ENCODE data around the gene PRKCH.
"Not testable (repeated sequence)": the region's sequence is repeated elsewhere in the genome, so short reads cannot be mapped to it uniquely, and the experiment has no call there.

PRKCH gene

GRCh38 chr14:61524936-61525292, 203.5 kb downstream of the PRKCH start:
- TF ChIP-seq CTCF (IDR thresholded peaks at IDR 0.05; ENCODE audit: borderline replicate concordance, insufficient read depth, low read depth, low read length) = no peak
- no peak overlapping the region for H3K4me3 ChIP-seq (ENCODE audit: low read depth, low read length)

- H3K4me3 ChIP-seq (ENCODE audit: low read depth, low read length) = no peak overlapping the region
- no peak for TF ChIP-seq CTCF (IDR thresholded peaks at IDR 0.05; ENCODE audit: borderline replicate concordance, insufficient read depth, low read depth, low read length)
These were observed 204.1 kb downstream of the PRKCH start for GRCh38 chr14:61525293-61526011.

- H3K4me3 ChIP-seq (ENCODE audit: low read depth, low read length) = no peak overlapping the region
- TF ChIP-seq CTCF (IDR thresholded peaks at IDR 0.05; ENCODE audit: borderline replicate concordance, insufficient read depth, low read depth, low read length) = no peak
These were observed 205.3 kb downstream of the PRKCH start for GRCh38 chr14:61526405-61527312.

GRCh38 chr14:61527325-61528100, 206.1 kb downstream of the PRKCH start:
- no peak overlapping the region for H3K4me3 ChIP-seq (ENCODE audit: low read depth, low read length)

GRCh38 chr14:61528591-61529021, 207.2 kb downstream of the PRKCH start:
- no peak overlapping the region for H3K4me3 ChIP-seq (ENCODE audit: low read depth, low read length)
- TF ChIP-seq CTCF (IDR thresholded peaks at IDR 0.05; ENCODE audit: borderline replicate concordance, insufficient read depth, low read depth, low read length) = no peak

More at GRCh38 chr14:61527325-61528100, 206.1 kb downstream of the PRKCH start:
- no peak for TF ChIP-seq CTCF (IDR thresholded peaks at IDR 0.05; ENCODE audit: borderline replicate concordance, insufficient read depth, low read depth, low read length)

- H3K4me3 ChIP-seq (ENCODE audit: low read depth, low read length) = not testable (repeated sequence)
These were observed 208.0 kb downstream of the PRKCH start for GRCh38 chr14:61529360-61529759.

GRCh38 chr14:61530296-61530695, 208.9 kb downstream of the PRKCH start:
- H3K4me3 ChIP-seq (ENCODE audit: low read depth, low read length) = no peak overlapping the region

More at GRCh38 chr14:61530296-61530695, 208.9 kb downstream of the PRKCH start:
- no peak for TF ChIP-seq CTCF (IDR thresholded peaks at IDR 0.05; ENCODE audit: borderline replicate concordance, insufficient read depth, low read depth, low read length)
